Liver (tissue), 3 donors: ENCODE measurements around the gene NIPBL.
"Not testable (repeated sequence)": the region's sequence is repeated elsewhere in the genome, so short reads cannot be mapped to it uniquely, and the experiment has no call there.

Experiments
- EGR1 ChIP-seq, 2 donors: IDR thresholded peaks; 2 replicates each; pipeline ENCODE4 v1.6.1; 2016 to 2018; ENCODE audit warnings: antibody characterized with exemption in 2 of 2, low read depth in 2 of 2
- HNF4A ChIP-seq, 2 donors: conservative IDR thresholded peaks; 2 replicates each; pipeline ENCODE4 v1.6.1; 2016; ENCODE audit warnings: antibody characterized with exemption in 2 of 2, mild to moderate bottlenecking in 2 of 2
- JUND ChIP-seq, 2 donors: IDR thresholded peaks; 2 replicates each; pipeline ENCODE4 v1.6.1; 2016; ENCODE audit warnings: antibody characterized with exemption in 2 of 2
- MAX ChIP-seq: IDR thresholded peaks from 2 replicates; pipeline ENCODE4 v1.6.1; 2016; ENCODE audit warnings: antibody characterized with exemption
- NR2F2 ChIP-seq: IDR thresholded peaks from 2 replicates; pipeline ENCODE4 v1.6.1; 2016; ENCODE audit warnings: antibody characterized with exemption
- TAF1 ChIP-seq: conservative IDR thresholded peaks from 2 replicates; pipeline ENCODE4 v1.6.1; 2016; ENCODE audit warnings: antibody characterized with exemption, mild to moderate bottlenecking
- YY1 ChIP-seq: IDR thresholded peaks from 2 replicates; pipeline ENCODE4 v1.6.1; 2016; ENCODE audit warnings: antibody characterized with exemption, mild to moderate bottlenecking
- TF ChIP-seq, protein P1 (sequence below): fragments of 150-350 bp; IDR thresholded peaks from 2 replicates; pipeline ENCODE4 v1.5.1; 2017; ENCODE audit warnings: improper control_type of control experiment, low read depth, low read length; ENCODE audit not compliant: missing input control
- TF ChIP-seq, protein P2 (sequence below): IDR thresholded peaks from 2 replicates; pipeline ENCODE4 v1.6.1; 2016; ENCODE audit warnings: antibody characterized with exemption
- TF ChIP-seq, protein P3 (sequence below): IDR thresholded peaks from 2 replicates; pipeline ENCODE4 v1.6.1; 2016; ENCODE audit warnings: antibody characterized with exemption, mild to moderate bottlenecking
- donor health status: healthy.
- donor health status: healthy.

- TF ChIP-seq, protein P1, sequence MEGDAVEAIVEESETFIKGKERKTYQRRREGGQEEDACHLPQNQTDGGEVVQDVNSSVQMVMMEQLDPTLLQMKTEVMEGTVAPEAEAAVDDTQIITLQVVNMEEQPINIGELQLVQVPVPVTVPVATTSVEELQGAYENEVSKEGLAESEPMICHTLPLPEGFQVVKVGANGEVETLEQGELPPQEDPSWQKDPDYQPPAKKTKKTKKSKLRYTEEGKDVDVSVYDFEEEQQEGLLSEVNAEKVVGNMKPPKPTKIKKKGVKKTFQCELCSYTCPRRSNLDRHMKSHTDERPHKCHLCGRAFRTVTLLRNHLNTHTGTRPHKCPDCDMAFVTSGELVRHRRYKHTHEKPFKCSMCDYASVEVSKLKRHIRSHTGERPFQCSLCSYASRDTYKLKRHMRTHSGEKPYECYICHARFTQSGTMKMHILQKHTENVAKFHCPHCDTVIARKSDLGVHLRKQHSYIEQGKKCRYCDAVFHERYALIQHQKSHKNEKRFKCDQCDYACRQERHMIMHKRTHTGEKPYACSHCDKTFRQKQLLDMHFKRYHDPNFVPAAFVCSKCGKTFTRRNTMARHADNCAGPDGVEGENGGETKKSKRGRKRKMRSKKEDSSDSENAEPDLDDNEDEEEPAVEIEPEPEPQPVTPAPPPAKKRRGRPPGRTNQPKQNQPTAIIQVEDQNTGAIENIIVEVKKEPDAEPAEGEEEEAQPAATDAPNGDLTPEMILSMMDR = not testable (repeated sequence)
- not testable (repeated sequence) for TF ChIP-seq JUND (IDR thresholded peaks at IDR 0.05); MAX; NR2F2; TAF1; YY1; HNF4A (conservative IDR thresholded peaks at IDR 0.05); EGR1 (IDR thresholded peaks at IDR 0.05; ENCODE audit: low read depth in 2 of 2)
- TF ChIP-seq, protein P2, sequence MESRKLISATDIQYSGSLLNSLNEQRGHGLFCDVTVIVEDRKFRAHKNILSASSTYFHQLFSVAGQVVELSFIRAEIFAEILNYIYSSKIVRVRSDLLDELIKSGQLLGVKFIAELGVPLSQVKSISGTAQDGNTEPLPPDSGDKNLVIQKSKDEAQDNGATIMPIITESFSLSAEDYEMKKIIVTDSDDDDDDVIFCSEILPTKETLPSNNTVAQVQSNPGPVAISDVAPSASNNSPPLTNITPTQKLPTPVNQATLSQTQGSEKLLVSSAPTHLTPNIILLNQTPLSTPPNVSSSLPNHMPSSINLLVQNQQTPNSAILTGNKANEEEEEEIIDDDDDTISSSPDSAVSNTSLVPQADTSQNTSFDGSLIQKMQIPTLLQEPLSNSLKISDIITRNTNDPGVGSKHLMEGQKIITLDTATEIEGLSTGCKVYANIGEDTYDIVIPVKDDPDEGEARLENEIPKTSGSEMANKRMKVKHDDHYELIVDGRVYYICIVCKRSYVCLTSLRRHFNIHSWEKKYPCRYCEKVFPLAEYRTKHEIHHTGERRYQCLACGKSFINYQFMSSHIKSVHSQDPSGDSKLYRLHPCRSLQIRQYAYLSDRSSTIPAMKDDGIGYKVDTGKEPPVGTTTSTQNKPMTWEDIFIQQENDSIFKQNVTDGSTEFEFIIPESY = not testable (repeated sequence)
- TF ChIP-seq, protein P3, sequence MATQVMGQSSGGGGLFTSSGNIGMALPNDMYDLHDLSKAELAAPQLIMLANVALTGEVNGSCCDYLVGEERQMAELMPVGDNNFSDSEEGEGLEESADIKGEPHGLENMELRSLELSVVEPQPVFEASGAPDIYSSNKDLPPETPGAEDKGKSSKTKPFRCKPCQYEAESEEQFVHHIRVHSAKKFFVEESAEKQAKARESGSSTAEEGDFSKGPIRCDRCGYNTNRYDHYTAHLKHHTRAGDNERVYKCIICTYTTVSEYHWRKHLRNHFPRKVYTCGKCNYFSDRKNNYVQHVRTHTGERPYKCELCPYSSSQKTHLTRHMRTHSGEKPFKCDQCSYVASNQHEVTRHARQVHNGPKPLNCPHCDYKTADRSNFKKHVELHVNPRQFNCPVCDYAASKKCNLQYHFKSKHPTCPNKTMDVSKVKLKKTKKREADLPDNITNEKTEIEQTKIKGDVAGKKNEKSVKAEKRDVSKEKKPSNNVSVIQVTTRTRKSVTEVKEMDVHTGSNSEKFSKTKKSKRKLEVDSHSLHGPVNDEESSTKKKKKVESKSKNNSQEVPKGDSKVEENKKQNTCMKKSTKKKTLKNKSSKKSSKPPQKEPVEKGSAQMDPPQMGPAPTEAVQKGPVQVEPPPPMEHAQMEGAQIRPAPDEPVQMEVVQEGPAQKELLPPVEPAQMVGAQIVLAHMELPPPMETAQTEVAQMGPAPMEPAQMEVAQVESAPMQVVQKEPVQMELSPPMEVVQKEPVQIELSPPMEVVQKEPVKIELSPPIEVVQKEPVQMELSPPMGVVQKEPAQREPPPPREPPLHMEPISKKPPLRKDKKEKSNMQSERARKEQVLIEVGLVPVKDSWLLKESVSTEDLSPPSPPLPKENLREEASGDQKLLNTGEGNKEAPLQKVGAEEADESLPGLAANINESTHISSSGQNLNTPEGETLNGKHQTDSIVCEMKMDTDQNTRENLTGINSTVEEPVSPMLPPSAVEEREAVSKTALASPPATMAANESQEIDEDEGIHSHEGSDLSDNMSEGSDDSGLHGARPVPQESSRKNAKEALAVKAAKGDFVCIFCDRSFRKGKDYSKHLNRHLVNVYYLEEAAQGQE = not testable (repeated sequence)
Measured at GRCh38 chr5:36848545-36848944, 28.0 kb upstream of the NIPBL start.
